ENCODE measurements around the gene MAP3K3. TPM values are rescaled to one million over a fixed set of nuclear protein-coding genes. Genes with fewer than 3 reads are reported as not detected.

MAP3K3 gene
- total and polyA plus RNA-seq, 7 donors, result 8.3 to 27.4 (median 22.1) TPM

DNA sequence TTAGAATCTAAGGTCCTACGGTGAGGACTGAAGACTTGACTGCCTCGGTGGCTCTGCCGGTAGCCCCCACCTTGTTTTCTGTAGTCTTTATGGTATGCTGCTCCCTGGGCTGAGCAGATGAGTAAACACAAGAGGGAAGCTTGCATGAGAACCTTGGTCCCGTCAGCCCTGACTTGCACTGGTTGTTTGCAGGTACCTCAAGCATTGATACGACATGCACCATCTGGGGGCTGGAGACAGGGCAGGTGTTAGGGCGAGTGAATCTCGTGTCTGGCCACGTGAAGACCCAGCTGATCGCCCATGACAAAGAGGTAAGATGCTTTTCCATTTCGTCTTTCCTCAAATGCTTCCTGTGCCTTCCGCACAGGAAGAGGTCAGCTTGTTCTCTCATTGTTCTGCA, 42.6 kb upstream of the MAP3K3 start:
- TF ChIP-seq, protein P1, sequence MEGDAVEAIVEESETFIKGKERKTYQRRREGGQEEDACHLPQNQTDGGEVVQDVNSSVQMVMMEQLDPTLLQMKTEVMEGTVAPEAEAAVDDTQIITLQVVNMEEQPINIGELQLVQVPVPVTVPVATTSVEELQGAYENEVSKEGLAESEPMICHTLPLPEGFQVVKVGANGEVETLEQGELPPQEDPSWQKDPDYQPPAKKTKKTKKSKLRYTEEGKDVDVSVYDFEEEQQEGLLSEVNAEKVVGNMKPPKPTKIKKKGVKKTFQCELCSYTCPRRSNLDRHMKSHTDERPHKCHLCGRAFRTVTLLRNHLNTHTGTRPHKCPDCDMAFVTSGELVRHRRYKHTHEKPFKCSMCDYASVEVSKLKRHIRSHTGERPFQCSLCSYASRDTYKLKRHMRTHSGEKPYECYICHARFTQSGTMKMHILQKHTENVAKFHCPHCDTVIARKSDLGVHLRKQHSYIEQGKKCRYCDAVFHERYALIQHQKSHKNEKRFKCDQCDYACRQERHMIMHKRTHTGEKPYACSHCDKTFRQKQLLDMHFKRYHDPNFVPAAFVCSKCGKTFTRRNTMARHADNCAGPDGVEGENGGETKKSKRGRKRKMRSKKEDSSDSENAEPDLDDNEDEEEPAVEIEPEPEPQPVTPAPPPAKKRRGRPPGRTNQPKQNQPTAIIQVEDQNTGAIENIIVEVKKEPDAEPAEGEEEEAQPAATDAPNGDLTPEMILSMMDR (IDR thresholded peaks at IDR 0.05), result no peak
- no peaks in the 10 kb centered on the region for H3K4me1 ChIP-seq
- 65 to 81% (median 74%) methylated on average over 11 of the region's 11 CpGs for WGBS, 3 donors
- no peak for DNase-seq
- H3K36me3 ChIP-seq (ENCODE audit: insufficient read depth in 1 of 2, low read depth in 1 of 2), result peaks cover 0 to 60% of the 10 kb centered on the region in 2 donors
- no peaks in the 10 kb centered on the region for H3K9me3 ChIP-seq
- intact Hi-C loops (cut with DNase I), result no loop called here
- no peak for ATAC-seq
- no peak overlapping the region for H3K4me3 ChIP-seq
- H3K27ac ChIP-seq, result no peak overlapping the region
- H3K27me3 ChIP-seq (ENCODE audit: insufficient read depth in 3 of 3, low read length in 2 of 3), result no peaks in the 10 kb centered on the region

DNA sequence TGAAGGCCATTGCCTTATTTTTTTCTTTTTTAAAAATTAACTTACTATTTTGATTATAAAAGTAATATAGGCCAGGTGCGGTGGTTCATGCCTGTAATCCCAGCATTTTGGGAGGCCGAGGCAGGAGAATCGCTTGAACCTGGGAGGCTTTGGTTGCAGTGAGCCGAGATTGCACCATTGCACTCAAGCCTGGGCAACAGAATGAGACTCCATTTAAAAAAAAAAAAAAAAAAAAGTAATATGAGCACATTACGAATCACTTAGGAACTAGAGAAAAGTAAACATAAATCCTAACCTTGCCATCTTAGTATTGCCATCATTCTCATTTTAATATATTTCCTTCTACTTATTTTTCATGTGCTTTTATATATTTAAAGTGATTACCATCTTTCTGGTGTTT, 34.4 kb upstream of the MAP3K3 start:
- no peaks in the 10 kb centered on the region for H3K27me3 ChIP-seq (ENCODE audit: insufficient read depth in 3 of 3, low read length in 2 of 3)
- intact Hi-C loops (cut with DNase I), result no loop called here
- DNase-seq (no peak), ATAC-seq (no peak)
- 91 to 94% (median 93%) methylated on average over 5 of the region's 5 CpGs for WGBS, 3 donors
- H3K27ac ChIP-seq, result no peak overlapping the region
- H3K4me3 ChIP-seq, result no peak overlapping the region
- H3K36me3 ChIP-seq (ENCODE audit: insufficient read depth in 1 of 2, low read depth in 1 of 2), result peaks cover 11 to 97% of the 10 kb centered on the region in 2 donors
- TF ChIP-seq, protein P1 (IDR thresholded peaks at IDR 0.05), result no peak
- no peaks in the 10 kb centered on the region for H3K4me1 ChIP-seq
- H3K9me3 ChIP-seq, result no peaks in the 10 kb centered on the region

DNA sequence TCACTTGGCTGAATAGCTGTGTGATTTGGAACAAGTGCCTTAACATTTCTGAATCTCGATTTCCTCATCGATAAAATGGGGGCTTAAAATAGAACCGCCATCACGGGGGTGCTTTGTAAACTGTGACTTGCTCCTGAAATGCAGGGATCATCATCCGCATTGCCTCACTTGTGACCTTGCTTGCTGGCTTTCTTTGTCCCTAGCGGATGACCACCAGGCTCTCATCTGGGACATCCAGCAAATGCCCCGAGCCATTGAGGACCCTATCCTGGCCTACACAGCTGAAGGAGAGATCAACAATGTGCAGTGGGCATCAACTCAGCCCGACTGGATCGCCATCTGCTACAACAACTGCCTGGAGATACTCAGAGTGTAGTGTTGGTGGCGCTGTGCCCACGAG, 33.4 kb upstream of the MAP3K3 start:
- H3K36me3 ChIP-seq (ENCODE audit: insufficient read depth in 1 of 2, low read depth in 1 of 2), result peaks cover 11 to 96% of the 10 kb centered on the region in 2 donors
- ATAC-seq, result no peak
- WGBS, 3 donors, result 87 to 90% (median 88%) methylated on average over 11 of the region's 11 CpGs
- no peaks in the 10 kb centered on the region for H3K27me3 ChIP-seq (ENCODE audit: insufficient read depth in 3 of 3, low read length in 2 of 3)
- intact Hi-C loops (cut with DNase I), result no loop called here
- TF ChIP-seq, protein P1 (IDR thresholded peaks at IDR 0.05), result no peak
- DNase-seq, result no peak
- no peak overlapping the region for H3K4me3 ChIP-seq
- H3K27ac ChIP-seq, result no peak overlapping the region
- H3K9me3 ChIP-seq, result no peaks in the 10 kb centered on the region
- H3K4me1 ChIP-seq, result no peaks in the 10 kb centered on the region

DNA sequence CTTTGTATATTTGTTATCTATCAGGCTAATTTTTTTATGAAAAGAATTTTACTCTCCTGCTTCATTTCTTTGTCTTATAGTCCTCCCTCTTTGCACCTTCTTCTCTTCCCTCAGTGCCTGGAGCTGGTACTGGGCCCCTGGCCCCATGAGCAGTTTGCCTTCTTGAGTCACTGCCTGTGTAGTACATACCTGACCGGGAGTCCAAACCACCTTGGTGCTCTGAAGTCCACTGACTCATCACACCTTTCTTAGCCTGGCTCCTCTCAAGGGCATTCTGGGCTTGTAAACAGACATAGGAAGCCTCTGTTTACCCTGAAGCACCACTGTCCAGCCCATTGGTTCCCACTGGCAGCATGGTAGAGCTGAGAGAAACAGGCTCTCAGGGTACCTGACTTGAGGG, 32.6 kb upstream of the MAP3K3 start:
- ATAC-seq, result no peak
- 84 to 95% (median 88%) methylated on average over 1 of the region's 1 CpG for WGBS, 3 donors
- no peak overlapping the region for H3K4me3 ChIP-seq
- TF ChIP-seq, protein P1 (IDR thresholded peaks at IDR 0.05), result no peak
- H3K27ac ChIP-seq, result no peak overlapping the region
- H3K4me1 ChIP-seq, result no peaks in the 10 kb centered on the region
- no peaks in the 10 kb centered on the region for H3K9me3 ChIP-seq
- intact Hi-C loops (cut with DNase I), result no loop called here
- peaks cover 11 to 89% of the 10 kb centered on the region in 2 donors for H3K36me3 ChIP-seq (ENCODE audit: insufficient read depth in 1 of 2, low read depth in 1 of 2)
- H3K27me3 ChIP-seq (ENCODE audit: insufficient read depth in 3 of 3, low read length in 2 of 3), result no peaks in the 10 kb centered on the region
- DNase-seq, result no peak

DNA sequence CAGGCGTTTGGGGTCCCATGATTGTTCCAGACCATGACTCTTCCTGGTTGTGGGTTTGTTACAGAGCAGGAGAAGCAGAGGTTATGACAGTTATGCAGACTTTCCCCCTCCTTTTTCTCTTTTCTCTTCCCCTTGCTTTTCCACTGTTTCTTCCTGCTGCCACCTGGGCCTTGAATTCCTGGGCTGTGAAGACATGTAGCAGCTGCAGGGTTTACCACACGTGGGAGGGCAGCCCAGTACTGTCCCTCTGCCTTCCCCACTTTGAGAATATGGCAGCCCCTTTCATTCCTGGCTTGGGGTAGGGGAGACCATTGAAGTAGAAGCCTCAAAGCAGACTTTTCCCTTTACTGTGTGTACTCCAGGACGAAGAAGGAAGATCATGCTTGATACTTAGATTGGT, 29.4 kb upstream of the MAP3K3 start:
- no peak for DNase-seq
- Histone ChIP-seq H3K9me3 (no peaks in the 10 kb centered on the region), H3K4me3 (no peak overlapping the region), H3K36me3 (ENCODE audit: insufficient read depth in 1 of 2, low read depth in 1 of 2) (peaks cover 6 to 57% of the 10 kb centered on the region in 2 donors), H3K27ac (no peak overlapping the region), H3K27me3 (ENCODE audit: insufficient read depth in 3 of 3, low read length in 2 of 3) (no peaks in the 10 kb centered on the region), H3K4me1 (no peaks in the 10 kb centered on the region)
- 67 to 75% (median 72%) methylated on average over 3 of the region's 3 CpGs for WGBS, 3 donors
- TF ChIP-seq, protein P1 (IDR thresholded peaks at IDR 0.05), result no peak
- ATAC-seq, result no peak
- intact Hi-C loops (cut with DNase I), result no loop called here
